ENCODE data around the gene PLA2G1B. TPM values are rescaled to one million over a fixed set of nuclear protein-coding genes. Genes with fewer than 3 reads are reported as not detected.

Gene PLA2G1B
- total RNA-seq, 4 donors from 2014 or later: not detected

DNA sequence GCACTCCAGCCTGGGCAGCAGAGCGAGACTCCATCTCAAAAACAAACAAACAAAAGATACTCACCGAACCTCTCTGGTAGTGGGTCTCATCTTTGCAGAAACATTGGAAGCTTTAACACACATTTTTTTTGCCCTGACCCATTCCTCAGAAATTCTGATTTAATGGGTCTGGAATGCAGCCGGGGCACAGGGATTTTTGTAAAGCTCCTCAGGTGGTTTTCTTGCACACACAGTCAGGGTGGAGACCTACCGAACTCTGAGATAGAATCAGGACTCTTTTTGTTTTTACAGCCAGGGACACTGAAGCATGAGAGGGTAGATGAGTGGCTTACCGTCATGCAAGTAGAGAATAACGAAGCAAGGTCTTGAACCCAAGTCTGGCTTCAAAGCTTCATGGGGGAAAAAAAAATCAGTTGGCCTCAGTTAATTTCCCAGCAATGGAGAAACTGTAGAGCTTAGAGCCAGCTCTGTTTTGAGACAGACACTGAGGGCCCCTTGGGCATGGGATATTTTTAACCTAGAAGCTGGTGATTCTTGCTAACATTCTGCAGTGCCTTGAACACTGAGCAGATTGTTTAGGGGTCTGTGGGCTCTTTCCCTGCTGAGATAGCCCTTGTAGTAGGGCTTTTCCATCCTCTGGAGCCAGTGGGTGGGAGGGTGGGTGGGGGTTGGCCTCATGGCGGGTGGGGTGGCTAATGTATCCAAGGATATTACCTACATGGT is 40.6 kb downstream of the PLA2G1B start:
- no peak for DNase-seq (ENCODE audit: low spot score)
- TF ChIP-seq, protein P1, sequence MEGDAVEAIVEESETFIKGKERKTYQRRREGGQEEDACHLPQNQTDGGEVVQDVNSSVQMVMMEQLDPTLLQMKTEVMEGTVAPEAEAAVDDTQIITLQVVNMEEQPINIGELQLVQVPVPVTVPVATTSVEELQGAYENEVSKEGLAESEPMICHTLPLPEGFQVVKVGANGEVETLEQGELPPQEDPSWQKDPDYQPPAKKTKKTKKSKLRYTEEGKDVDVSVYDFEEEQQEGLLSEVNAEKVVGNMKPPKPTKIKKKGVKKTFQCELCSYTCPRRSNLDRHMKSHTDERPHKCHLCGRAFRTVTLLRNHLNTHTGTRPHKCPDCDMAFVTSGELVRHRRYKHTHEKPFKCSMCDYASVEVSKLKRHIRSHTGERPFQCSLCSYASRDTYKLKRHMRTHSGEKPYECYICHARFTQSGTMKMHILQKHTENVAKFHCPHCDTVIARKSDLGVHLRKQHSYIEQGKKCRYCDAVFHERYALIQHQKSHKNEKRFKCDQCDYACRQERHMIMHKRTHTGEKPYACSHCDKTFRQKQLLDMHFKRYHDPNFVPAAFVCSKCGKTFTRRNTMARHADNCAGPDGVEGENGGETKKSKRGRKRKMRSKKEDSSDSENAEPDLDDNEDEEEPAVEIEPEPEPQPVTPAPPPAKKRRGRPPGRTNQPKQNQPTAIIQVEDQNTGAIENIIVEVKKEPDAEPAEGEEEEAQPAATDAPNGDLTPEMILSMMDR (IDR thresholded peaks at IDR 0.05): no peak
- ATAC-seq (ENCODE audit: low FRiP score): no peak

DNA sequence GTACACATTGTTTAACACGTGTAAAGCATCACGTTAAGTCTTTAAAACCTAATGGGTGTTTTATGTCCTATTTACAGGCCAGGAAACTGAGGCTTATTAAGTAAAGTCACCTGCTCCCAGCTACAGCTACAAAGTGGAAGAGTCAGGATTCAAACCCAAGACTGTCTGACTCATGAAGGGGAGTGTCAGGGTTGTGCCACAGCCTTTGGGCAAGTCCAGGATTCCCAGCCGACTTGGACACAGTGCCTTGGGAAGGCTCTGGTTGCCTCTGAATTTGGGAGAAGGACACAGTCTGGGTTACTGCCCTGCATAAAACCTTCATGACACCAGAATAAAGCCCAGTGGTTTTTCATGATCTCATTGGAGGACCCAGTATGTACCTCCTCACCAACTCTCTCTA is 43.2 kb downstream of the PLA2G1B start:
- ATAC-seq (ENCODE audit: low FRiP score): no peak

DNA sequence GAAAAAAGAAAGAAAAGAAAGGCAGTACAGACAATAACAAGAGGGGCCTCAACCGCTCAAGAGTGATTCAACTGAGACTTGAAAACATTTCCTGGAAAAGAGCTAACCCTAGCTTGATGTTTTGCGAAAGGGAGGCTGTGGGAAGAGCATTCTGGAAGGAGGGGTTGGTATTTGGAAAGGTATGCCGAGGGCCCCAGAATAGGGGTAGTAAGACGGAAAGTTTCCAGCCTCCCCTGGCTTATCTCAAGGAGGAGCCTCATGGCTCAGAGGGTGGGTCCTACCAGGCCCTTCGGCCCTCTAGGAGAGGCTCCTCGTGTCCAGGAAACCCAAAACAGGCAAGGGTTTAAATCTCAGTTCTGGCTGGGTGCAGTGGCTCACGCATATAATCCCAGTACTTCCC is 44.3 kb downstream of the PLA2G1B start:
- ATAC-seq (ENCODE audit: low FRiP score): peak; percentile 20
- DNase-seq (ENCODE audit: low spot score): no peak
- TF ChIP-seq, protein P1 (IDR thresholded peaks at IDR 0.05): no peak

More for the DNA sequence above, 43.2 kb downstream of the PLA2G1B start:
- DNase-seq (ENCODE audit: low spot score): no peak
- TF ChIP-seq, protein P1 (IDR thresholded peaks at IDR 0.05): no peak

DNA sequence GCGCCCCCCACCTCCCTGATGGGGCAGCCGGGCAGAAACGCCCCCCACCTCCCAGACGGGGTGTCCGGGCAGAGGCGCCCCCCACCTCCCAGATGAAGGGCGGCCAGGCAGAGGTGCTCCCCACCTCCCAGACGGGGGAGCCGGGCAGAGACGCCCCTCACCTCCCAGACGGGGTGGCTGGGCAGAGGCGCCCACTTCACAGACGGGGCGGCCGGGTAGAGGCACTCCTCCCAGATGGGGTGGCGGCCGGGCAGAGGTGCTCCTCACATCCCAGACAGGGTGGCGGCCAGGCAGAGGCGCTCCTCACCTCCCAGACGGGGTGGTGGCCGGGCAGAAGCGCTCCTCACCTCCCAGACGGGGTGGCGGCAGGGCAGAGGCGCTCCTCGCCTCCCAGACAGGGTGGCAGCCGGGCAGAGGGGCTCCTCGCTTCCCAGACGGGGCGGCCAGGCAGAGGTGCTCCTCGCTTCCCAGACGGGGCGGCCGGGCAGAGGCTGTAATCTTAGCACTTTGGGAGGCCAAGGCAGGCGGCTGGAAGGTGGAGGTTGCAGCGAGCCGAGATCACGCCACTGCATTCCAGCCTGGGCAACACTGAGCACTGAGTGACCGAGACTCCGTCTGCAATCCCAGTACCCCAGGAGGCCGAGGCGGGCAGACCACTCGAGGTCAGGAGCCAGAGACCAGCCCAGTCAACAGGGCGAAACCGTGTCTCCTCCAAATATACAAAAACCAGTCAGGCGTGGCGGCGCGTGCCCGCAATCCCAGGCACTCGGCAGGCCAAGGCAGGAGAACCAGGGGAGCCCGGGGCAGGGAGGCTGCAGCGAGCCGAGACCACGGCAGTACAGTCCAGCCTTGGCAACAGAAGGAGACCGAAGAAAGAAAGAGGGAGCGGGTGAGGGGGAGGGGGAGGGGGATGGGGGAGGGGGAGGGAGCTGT is 49.2 kb downstream of the PLA2G1B start:
- ATAC-seq (ENCODE audit: low FRiP score) (no peak), DNase-seq (ENCODE audit: low spot score) (no peak)
- TF ChIP-seq, protein P1 (IDR thresholded peaks at IDR 0.05): no peak

DNA sequence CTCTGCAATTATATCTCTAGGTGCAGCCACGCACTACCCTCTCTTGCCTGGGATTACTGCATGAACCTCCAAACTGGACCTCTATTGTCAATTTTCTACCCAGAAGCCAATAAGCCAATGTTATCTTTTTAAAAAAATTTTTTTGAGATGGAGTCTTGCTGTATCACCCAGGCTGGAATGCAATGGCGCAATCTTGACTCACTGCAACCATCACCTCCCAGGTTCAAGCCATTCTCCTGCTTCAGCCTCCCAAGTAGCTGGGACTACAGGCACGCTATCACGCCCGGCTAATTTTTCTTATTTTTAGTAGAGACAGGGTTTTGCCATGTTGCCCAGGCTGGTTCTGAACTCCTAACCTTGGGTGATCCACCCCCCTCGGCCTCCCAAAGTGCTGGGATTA is 50.8 kb downstream of the PLA2G1B start:
- ATAC-seq (ENCODE audit: low FRiP score) (peak; percentile 64), DNase-seq (ENCODE audit: low spot score) (no peak)
- TF ChIP-seq, protein P1 (IDR thresholded peaks at IDR 0.05): no peak

Small RNA genes within 50 kb of the gene (small RNA-seq; reads per million reads assigned to genes)
- gene RNU4-1 (1,679 reads per million, percentile 99 among the genes with 10 or more reads in this experiment), gene RNU4-2 (912 reads per million, percentile 99 among the genes with 10 or more reads in this experiment), gene RNU6-1088P (not detected)

Other genes with a start within 250 kb of the PLA2G1B start
- 10 to 100 TPM; 22.4 to 36.1 (median 25.9) TPM for gene RAB35, start 211.0 kb downstream of the PLA2G1B start, total RNA-seq
- gene GCN1, start 133.1 kb downstream of the PLA2G1B start, total RNA-seq: 10 to 100 TPM; 52.5 to 99.4 (median 72.1) TPM
- gene RPLP0, start 126.7 kb downstream of the PLA2G1B start, total RNA-seq: 1,000 to 10,000 TPM; 2,289 to 4,489 (median 2,885) TPM
- gene PXN, start 62.0 kb downstream of the PLA2G1B start, total RNA-seq: 100 to 1,000 TPM in 1 of 4 donors, 10 to 100 TPM in 3; 40.0 to 151 (median 73.1) TPM
- gene RNU4-2, start 35.9 kb downstream of the PLA2G1B start, total RNA-seq: under 1 TPM; under 0.01 TPM
- gene RNU4-1, start 34.5 kb downstream of the PLA2G1B start, total RNA-seq: under 1 TPM in 2 of 4 donors, not detected in 2; under 0.01 TPM
- gene SIRT4, start 25.5 kb downstream of the PLA2G1B start, total RNA-seq: 1 to 10 TPM in 3 of 4 donors, not detected in 1; 1.3 to 2.4 (median 1.4) TPM
- gene MSI1, start 41.4 kb upstream of the PLA2G1B start, total RNA-seq: 1 to 10 TPM in 1 of 4 donors, under 1 TPM in 2, not detected in 1; 0.13 to 2.0 (median 0.37) TPM
- 100 to 1,000 TPM; 374 to 751 (median 529) TPM for gene COX6A1, start 110.3 kb upstream of the PLA2G1B start, total RNA-seq
- gene TRIAP1, start 118.6 kb upstream of the PLA2G1B start, total RNA-seq: 10 to 100 TPM; 11.3 to 21.6 (median 16.2) TPM
- gene GATC, start 118.7 kb upstream of the PLA2G1B start, total RNA-seq: 10 to 100 TPM; 22.8 to 30.7 (median 24.2) TPM
- gene SRSF9, start 142.0 kb upstream of the PLA2G1B start, total RNA-seq: 10 to 100 TPM; 62.3 to 88.7 (median 71.4) TPM
- 100 to 1,000 TPM; 142 to 209 (median 175) TPM for gene DYNLL1, start 168.3 kb upstream of the PLA2G1B start, total RNA-seq
- gene COQ5, start 201.4 kb upstream of the PLA2G1B start, total RNA-seq: 10 to 100 TPM; 14.4 to 31.2 (median 25.4) TPM
- 100 to 1,000 TPM; 124 to 217 (median 167) TPM for gene RNF10, start 206.6 kb upstream of the PLA2G1B start, total RNA-seq